ENCODE data around the gene UFSP1. TPM values are rescaled to one million over a fixed set of nuclear protein-coding genes. Genes with fewer than 3 reads are reported as not detected.

The UFSP1 gene
- polyA plus RNA-seq, 3 donors: 3.3 to 6.2 (median 3.5) TPM

GRCh38 chr7:100896732-100897608 is 7.5 kb upstream of the UFSP1 start:
- 1 to 2% (median 2%) methylated on average over 69 to 95 of the region's 95 CpGs for WGBS, 3 donors

GRCh38 chr7:100895956-100896731 is 6.6 kb upstream of the UFSP1 start:
- no peak overlapping the region for H3K27ac ChIP-seq (ENCODE audit: low read depth, low read length)
- WGBS, 3 donors: 4 to 5% (median 5%) methylated on average over 50 to 54 of the region's 54 CpGs

More at GRCh38 chr7:100896732-100897608, 7.5 kb upstream of the UFSP1 start:
- no peak overlapping the region for H3K27ac ChIP-seq (ENCODE audit: low read depth, low read length)

- H3K27ac ChIP-seq (ENCODE audit: low read depth, low read length): no peak within 1 kb of the TSS
- 0 to 1% (median 1%) methylated on average over 16 to 29 of the region's 32 CpGs for WGBS, 3 donors
These were observed 6.1 kb upstream of the UFSP1 start, which contains the start of gene ACHE for GRCh38 chr7:100895701-100895955. TSS of gene ACHE (minus strand) at chr7:100895888. CDS start at chr7:100894232, 1,656 bp downstream.

GRCh38 chr7:100894860-100895700 is 5.6 kb upstream of the UFSP1 start:
- WGBS, 3 donors: 1 to 2% (median 1%) methylated on average over 72 to 83 of the region's 83 CpGs
- no peak overlapping the region for H3K27ac ChIP-seq (ENCODE audit: low read depth, low read length)

GRCh38 chr7:100893910-100894721 is 4.6 kb upstream of the UFSP1 start:
- H3K27ac ChIP-seq (ENCODE audit: low read depth, low read length): no peak overlapping the region
- 39 to 49% (median 44%) methylated on average over 30 to 40 of the region's 40 CpGs for WGBS, 3 donors

DNA sequence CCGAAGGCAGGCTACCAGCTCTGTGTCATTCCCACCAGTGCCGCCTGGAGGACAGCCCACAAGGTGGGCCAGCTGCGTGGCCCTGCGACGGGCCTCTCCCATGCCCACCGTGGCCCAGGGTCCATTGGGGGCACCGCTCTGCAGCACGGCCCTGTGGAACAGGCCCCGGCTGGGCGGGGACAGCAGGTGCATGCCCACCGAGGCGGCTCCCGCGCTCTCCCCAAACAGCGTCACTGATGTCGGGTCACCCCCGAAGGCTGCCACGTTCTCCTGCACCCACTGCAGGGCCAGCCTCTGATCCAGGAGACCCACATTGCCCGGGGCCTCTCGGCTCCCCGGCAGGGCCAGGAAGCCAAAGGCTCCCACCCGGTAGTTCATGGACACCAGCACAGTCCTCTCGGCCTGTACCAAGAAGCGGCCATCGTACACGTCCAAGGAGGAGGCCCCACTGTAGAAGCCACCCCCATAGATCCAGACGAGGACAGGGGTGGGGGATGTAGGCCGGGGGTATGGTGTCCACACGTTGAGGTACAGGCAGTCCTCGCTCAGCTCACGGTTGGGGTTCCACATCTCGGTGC is 3.9 kb upstream of the UFSP1 start:
- no peak overlapping the region for H3K27ac ChIP-seq (ENCODE audit: low read depth, low read length)
- WGBS, 3 donors: 90 to 91% (median 91%) methylated on average over 32 of the region's 32 CpGs

DNA sequence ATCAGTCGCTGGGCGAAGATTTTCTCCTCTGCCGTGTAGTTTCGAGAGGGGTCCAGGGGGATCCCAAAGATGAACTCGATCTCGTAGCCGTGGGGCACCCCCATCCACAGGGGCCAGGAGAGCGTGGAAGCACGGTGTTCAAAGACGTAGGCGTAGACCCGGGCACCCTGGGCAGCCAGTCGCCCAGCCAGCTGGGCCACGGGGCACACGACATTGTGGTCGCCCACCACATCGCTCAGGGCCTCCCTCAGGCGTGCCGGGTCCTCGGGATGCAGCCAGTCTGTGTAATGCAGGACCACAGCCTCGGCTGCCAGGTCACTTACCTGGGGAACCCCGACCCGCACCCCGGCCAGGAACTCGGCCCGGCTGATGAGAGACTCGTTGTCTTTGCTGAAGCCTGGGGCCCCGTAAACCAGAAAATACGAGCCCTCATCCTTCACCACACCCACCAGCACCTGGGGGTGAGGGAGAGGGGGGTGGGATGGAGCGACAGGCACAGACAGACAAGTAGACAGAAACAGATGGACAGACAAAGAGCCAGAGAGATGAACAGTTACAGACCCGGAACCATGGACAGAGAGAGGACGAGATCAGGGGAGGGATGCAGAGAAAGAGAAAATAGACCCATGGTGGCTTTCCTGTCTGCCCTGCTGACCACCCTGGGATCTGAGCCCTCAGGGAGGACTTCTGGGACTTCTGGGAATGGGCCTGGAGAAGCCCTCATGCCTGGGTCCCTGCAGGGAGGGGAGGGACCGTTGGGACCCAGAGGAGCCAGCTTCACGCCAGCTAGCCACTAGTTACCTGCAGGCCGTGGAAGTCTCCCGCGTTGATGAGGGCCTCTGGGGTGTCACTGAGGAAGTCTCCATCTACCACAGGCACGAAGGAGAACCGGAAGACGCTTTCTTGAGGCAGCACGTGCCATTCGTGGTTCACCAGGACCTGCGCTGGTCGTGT is 3.1 kb upstream of the UFSP1 start:
- H3K27ac ChIP-seq (ENCODE audit: low read depth, low read length): no peak overlapping the region
- 88 to 91% (median 89%) methylated on average over 44 of the region's 44 CpGs for WGBS, 3 donors

- H3K27ac ChIP-seq (ENCODE audit: low read depth, low read length): no peak overlapping the region
- 74 to 76% (median 76%) methylated on average over 7 to 8 of the region's 8 CpGs for WGBS, 3 donors
These were observed 2.2 kb upstream of the UFSP1 start for GRCh38 chr7:100891568-100892247.

- WGBS, 3 donors: 18 to 27% (median 19%) methylated on average over 36 to 43 of the region's 43 CpGs
- H3K27ac ChIP-seq (ENCODE audit: low read depth, low read length): no peak overlapping the region
These were observed 1.4 kb upstream of the UFSP1 start for GRCh38 chr7:100890653-100891567.

DNA sequence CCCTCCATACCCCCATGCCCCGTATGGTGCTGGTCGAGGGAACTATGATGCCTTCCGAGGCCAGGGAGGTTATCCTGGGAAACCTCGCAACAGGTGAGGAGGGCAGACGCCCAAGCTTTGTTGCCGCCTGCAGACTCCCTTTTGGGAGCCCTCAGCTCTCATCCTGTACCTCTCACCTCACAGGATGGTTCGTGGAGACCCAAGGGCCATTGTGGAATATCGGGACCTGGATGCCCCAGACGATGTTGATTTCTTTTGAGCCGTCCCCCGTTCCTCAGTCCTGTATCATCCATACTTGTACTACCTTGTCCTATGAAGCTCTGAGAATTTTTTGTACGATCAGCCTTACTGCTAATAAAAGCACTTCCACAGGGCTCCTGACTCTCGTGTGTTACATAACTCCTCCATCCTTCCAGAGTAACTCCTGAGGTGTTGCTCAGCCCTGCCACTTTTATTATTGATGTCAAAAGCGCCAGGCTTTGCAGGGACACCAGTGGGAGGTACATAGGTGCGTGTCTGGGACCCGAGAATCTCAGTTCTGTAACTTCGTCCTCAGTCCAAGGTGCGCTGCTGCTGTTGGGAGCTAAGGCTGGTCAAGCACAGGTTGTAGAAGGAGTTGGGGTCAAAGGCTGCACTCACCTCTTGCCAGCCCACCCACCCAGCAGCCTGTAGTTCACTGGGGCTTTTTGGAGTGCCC is 1.1 kb downstream of the UFSP1 start:
- no peak overlapping the region for H3K27ac ChIP-seq (ENCODE audit: low read depth, low read length)
- 44 to 82% (median 79%) methylated on average over 17 to 18 of the region's 18 CpGs for WGBS, 3 donors

GRCh38 chr7:100887516-100888290 is 1.8 kb downstream of the UFSP1 start:
- no peak overlapping the region for H3K27ac ChIP-seq (ENCODE audit: low read depth, low read length)
- WGBS, 3 donors: 41 to 61% (median 46%) methylated on average over 21 of the region's 21 CpGs

DNA sequence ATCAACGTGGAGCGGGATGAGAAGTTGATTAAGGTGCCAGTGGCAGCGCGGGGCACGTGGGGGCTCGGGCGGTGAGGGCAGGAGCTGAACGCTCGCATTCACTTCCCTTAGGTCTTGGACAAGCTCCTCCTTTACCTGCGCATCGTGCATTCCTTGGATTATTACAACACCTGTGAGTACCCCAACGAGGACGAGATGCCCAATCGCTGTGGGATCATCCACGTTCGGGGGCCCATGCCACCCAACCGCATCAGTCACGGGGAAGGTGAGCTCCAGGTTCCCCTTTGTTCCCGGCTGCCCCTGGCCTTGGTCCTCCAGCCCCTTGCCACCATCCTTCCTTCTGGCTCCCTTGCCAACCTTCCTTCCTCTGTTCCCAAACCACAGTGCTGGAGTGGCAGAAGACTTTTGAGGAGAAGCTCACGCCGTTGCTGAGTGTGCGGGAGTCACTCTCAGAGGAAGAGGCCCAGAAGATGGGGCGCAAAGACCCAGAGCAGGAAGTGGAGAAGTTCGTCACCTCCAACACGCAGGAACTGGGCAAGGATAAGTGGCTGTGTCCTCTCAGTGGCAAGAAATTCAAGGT is 2.5 kb downstream of the UFSP1 start:
- 71 to 82% (median 74%) methylated on average over 25 of the region's 25 CpGs for WGBS, 3 donors
- no peak overlapping the region for H3K27ac ChIP-seq (ENCODE audit: low read depth, low read length)

DNA sequence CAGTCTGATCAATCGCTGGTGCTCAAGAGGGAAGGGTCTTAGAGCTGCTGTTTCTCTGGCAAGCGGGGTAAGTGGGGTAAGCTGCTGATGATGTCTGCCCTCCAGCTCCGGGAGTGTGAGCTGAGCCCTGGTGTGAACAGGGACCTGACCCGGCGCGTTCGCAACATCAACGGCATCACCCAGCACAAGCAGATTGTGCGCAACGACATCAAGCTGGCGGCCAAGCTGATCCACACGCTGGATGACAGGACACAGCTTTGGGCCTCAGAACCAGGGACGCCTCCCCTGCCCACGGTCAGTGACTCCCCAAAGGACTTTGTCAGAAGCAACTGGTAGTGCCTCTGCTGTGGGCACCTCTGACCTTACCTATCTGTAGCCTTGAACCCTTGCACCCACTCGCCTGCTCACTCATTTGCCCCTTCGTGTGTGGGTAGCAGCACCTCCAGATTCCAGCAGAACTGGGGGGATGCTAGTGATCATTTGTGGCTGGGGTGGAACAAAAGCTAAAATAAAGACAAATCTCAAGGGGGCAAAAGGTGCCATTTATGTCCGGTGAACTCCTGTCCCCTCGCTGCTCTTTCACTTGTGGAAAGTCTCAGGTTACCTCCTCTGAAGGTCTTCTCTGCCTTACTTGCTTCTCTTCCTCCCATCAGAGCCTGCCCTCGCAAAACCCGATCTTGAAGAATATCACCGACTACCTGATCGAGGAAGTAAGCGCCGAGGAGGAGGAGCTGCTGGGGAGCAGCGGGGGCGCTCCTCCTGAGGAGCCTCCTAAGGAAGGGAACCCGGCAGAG is 3.2 kb downstream of the UFSP1 start:
- H3K27ac ChIP-seq (ENCODE audit: low read depth, low read length): no peak overlapping the region
- WGBS, 3 donors: 88 to 92% (median 91%) methylated on average over 27 of the region's 27 CpGs
